ENCODE measurements around the gene GGCX. TPM values are rescaled to one million over a fixed set of nuclear protein-coding genes. Genes with fewer than 3 reads are reported as not detected.

GGCX gene
- total and polyA plus RNA-seq, 2 of the 4 experiments (the other 2 are of a cell fraction) = 35.0 to 39.4 TPM

DNA sequence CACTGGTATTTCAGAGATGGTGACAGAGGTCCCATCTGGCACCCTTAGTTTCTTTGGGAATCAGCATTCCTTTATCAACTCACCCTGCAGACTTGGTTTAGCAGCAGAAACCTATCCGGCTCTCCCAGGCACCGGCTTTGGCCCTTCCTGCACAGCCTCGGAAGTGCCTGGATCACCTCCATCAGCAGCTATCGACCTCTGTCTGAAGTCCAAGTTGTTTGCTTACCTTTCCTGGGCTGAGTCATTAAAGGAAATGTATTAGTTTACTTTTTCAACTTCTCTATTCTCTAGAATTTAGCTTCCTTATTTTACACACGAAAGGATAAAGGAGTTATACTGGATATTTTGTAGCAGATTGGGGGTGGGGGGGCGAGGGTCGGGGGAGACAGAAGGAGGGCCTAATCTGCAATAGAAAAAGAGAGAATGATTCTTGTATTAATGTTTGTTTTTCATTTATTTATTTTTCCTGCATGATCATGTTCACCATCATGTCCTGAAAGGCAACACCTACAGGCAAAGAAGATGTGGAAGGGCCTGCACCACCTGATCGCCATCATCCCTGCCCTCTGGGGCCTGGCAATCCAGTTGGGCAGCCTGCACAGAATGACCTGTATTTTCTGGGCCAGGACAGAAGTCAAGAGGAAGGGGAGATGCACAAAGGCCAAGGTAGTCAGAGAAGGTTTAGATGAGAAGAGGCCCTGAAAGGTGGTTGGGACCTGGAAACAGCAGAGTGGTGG is 44.5 kb downstream of the GGCX start:
- Histone ChIP-seq H3K9ac (ENCODE audit: low read depth, low read length) (no peak overlapping the region), H3K4ac (ENCODE audit: low read depth, low read length) (peak overlapping the region; percentile 82), H2AK5ac (ENCODE audit: low read depth, low read length) (peak overlapping the region; percentile 67), H3K4me1 (ENCODE audit: control insufficient read depth, insufficient read depth, low read length) (peaks cover 8% of the 10 kb centered on the region), H3K27ac (ENCODE audit: insufficient read depth, low read length) (peak overlapping the region; percentile 22; the same call in 1 of the 2 replicates), H3K4me2 (ENCODE audit: low read depth, low read length) (peak overlapping the region; percentile 22; the same call in 1 of the 2 replicates), H2AK9ac (replicated peaks; ENCODE audit: low read depth, low read length, poor library complexity) (no peak overlapping the region), H3K27me3 (ENCODE audit: control insufficient read depth, insufficient read depth, low read length) (no peaks in the 10 kb centered on the region), H4K91ac (ENCODE audit: insufficient read depth, low read depth, low read length) (peak overlapping the region; percentile 60), H4K20me1 (ENCODE audit: insufficient read depth, low read length) (no peaks in the 10 kb centered on the region), H3K9me3 (ENCODE audit: control insufficient read depth, insufficient read depth, low read length) (no peaks in the 10 kb centered on the region), H3K9me1 (ENCODE audit: insufficient read depth, low read length) (peaks cover 9% of the 10 kb centered on the region; the same call in 1 of the 2 replicates), H3K79me1 (ENCODE audit: low read depth in 1 of 2, low read length in 2 of 2) (no peaks in the 10 kb centered on the region), H4K8ac (ENCODE audit: low read depth in 2 of 2, low read length in 2 of 2) (peak overlapping the region in 1 of 2 experiments; percentile 12; a peak in 1 of 4 replicates), H4K5ac (ENCODE audit: low read depth, low read length) (peak overlapping the region; percentile 47; the same call in 1 of the 2 replicates), H2BK15ac (ENCODE audit: low read depth, low read length) (peak overlapping the region; percentile 74; the same call in 2 of the 3 replicates), H2BK20ac (ENCODE audit: low read depth, low read length) (peak overlapping the region; percentile 88), H3K36me3 (ENCODE audit: control insufficient read depth, insufficient read depth, low read length) (no peaks in the 10 kb centered on the region), H2AFZ (replicated peaks; ENCODE audit: low read length, poor library complexity) (peak overlapping the region; percentile 3), H2BK120ac (ENCODE audit: low read depth, low read length) (peak overlapping the region; percentile 83), H3K4me3 (ENCODE audit: insufficient read depth, low read depth, low read length) (no peak overlapping the region), H3K14ac (replicated peaks; ENCODE audit: low read depth, low read length) (peak overlapping the region; percentile 19), H3K56ac (ENCODE audit: extremely low read depth, insufficient read depth, low read length) (peak overlapping the region; percentile 59; the same call in 1 of the 2 replicates), H3K18ac (ENCODE audit: low read depth, low read length) (peak overlapping the region; percentile 61), H3K23ac (ENCODE audit: low read depth, low read length) (peak overlapping the region; percentile 45; the same call in 1 of the 2 replicates), H2BK5ac (ENCODE audit: low read depth, low read length, poor library complexity, severe bottlenecking) (no peak overlapping the region)
- CTCF ChIA-PET = no interaction called here
- ATAC-seq (ENCODE audit: low read depth) (peak; percentile 82), DNase-seq (peak; percentile 65)
- POLR2A ChIA-PET (ENCODE audit: unreplicated experiment) = interaction anchor here (0.5 to 0.6 kb wide), 2 partner anchors 22 to 44 kb away, joined by 3 to 7 read pairs; partner anchors contain the start of gene MAT2A
- intact Hi-C loops (cut with micrococcal nuclease) (no loop called here), dilution Hi-C loops (cut with HindIII; ENCODE audit: low sequenced_read_pairs, unreplicated experiment) (no loop called here), in situ Hi-C loops (cut with MboI; ENCODE audit: low sequenced_read_pairs) (no loop called here)
- no peak for TF ChIP-seq POLR2A (IDR thresholded peaks at IDR 0.05; ENCODE audit: low read depth, low read length)
- no peak for TF ChIP-seq BHLHE40 (IDR thresholded peaks at IDR 0.05; ENCODE audit: low read depth, low read length)
- TF ChIP-seq CEBPB (IDR thresholded peaks at IDR 0.05; ENCODE audit: low read depth, low read length) = no peak
- peak; percentile 15; the same call in 1 of the 2 replicates for TF ChIP-seq FOS (IDR thresholded peaks at IDR 0.05; ENCODE audit: low read depth, low read length)
- TF ChIP-seq MAFK (IDR thresholded peaks at IDR 0.05; ENCODE audit: low read depth, low read length) = no peak
- WGBS, 2 experiments (ENCODE audit: extremely low coverage in 2 of 2, insufficient read length in 1 of 2) = no CpG with 5 or more reads among the region's 8 CpGs
- no TSS peak for BruUV-seq (replicated peaks)

Data from IMR-90 (cell line).